HUDEP-2 (cell line): ENCODE results near the gene ALDH3B2.
"Not testable (repeated sequence)": the region's sequence is repeated elsewhere in the genome, so short reads cannot be mapped to it uniquely, and the experiment has no call there.

Experiments used
- DNase-seq, 76 experiments: peaks; one replicate each; lab custom pipeline; 2025; ENCODE audit not compliant: unreplicated experiment in 76 of 76; lab: John Stamatoyannopoulos, UW

ALDH3B2 gene

GRCh38 chr11:67663532-67664212 is 10.8 kb downstream of the ALDH3B2 start:
- no peak for DNase-seq

GRCh38 chr11:67662835-67663531 is 11.4 kb downstream of the ALDH3B2 start:
- no peak for DNase-seq

GRCh38 chr11:67662142-67662834 is 12.1 kb downstream of the ALDH3B2 start:
- DNase-seq = no peak

GRCh38 chr11:67660752-67661151 is 13.7 kb downstream of the ALDH3B2 start:
- DNase-seq = not testable (repeated sequence)

GRCh38 chr11:67659651-67660165 is 14.7 kb downstream of the ALDH3B2 start:
- DNase-seq = not testable (repeated sequence)

- no peak for DNase-seq
Observed at GRCh38 chr11:67657300-67657699, 17.1 kb downstream of the ALDH3B2 start.

- peak in 3 of 76 experiments; percentile 3 to 49 (median 11) for DNase-seq
Observed at GRCh38 chr11:67656278-67656922, 18.0 kb downstream of the ALDH3B2 start.

- no peak for DNase-seq
Observed at GRCh38 chr11:67654225-67654624, 20.2 kb downstream of the ALDH3B2 start.

GRCh38 chr11:67652965-67653845 is 21.2 kb downstream of the ALDH3B2 start:
- DNase-seq = no peak

- no peak for DNase-seq
Observed at GRCh38 chr11:67651976-67652781, 22.2 kb downstream of the ALDH3B2 start.

- no peak for DNase-seq
Observed at GRCh38 chr11:67649634-67650510, 24.6 kb downstream of the ALDH3B2 start.

- no peak for DNase-seq
Observed at GRCh38 chr11:67648796-67649613, 25.4 kb downstream of the ALDH3B2 start.

- peak in 49 of 76 experiments; percentile 6 to 66 (median 26) for DNase-seq
Observed at GRCh38 chr11:67648140-67648795, 26.2 kb downstream of the ALDH3B2 start.

GRCh38 chr11:67647471-67647870 is 27.0 kb downstream of the ALDH3B2 start:
- DNase-seq = no peak

GRCh38 chr11:67646535-67647336 is 27.7 kb downstream of the ALDH3B2 start:
- no peak for DNase-seq
